Stimulated activated CD4-positive, alpha-beta T cell treated with anti-CD3 and anti-CD28 coated beads, Interleukin-4, amount 100 ng/mL, for 24 hours (primary cell): ENCODE data around the gene IRX6.

Experiments used
- DNase-seq: peaks from one replicate; pipeline ENCODE4 v3.0.0-alpha.2; 2020

Gene IRX6

GRCh38 chr16:55367866-55368603, 44.0 kb downstream of the IRX6 start:
- no peak for DNase-seq

GRCh38 chr16:55369151-55369550, 45.1 kb downstream of the IRX6 start:
- DNase-seq, result no peak

GRCh38 chr16:55370762-55371482, 46.9 kb downstream of the IRX6 start:
- no peak for DNase-seq

- no peak for DNase-seq
Measured at GRCh38 chr16:55372792-55373488, 48.9 kb downstream of the IRX6 start.

GRCh38 chr16:55373489-55373832, 49.5 kb downstream of the IRX6 start:
- no peak for DNase-seq

- DNase-seq, result no peak
Measured at GRCh38 chr16:55376045-55376444, 52.0 kb downstream of the IRX6 start.

GRCh38 chr16:55376567-55377167, 52.7 kb downstream of the IRX6 start:
- DNase-seq, result no peak

- no peak for DNase-seq
Measured at GRCh38 chr16:55377840-55378239, 53.8 kb downstream of the IRX6 start.

- no peak for DNase-seq
Measured at GRCh38 chr16:55378616-55379015, 54.6 kb downstream of the IRX6 start.

GRCh38 chr16:55379371-55379770, 55.4 kb downstream of the IRX6 start:
- no peak for DNase-seq

- DNase-seq, result no peak
Measured at GRCh38 chr16:55379876-55380390, 55.9 kb downstream of the IRX6 start.
